K562 (cell line): ENCODE data around the gene ATL3. TPM values are rescaled to one million over a fixed set of nuclear protein-coding genes. Genes with fewer than 3 reads are reported as not detected.

Experiments
- ATAC-seq: fragments of 200-7000 bp; cut with Tn5 transposase; 3 replicates; pipeline ENCODE4 v1.9.1; 2020; ENCODE audit warnings: moderate library complexity
- BruUV-seq: library from RNA; stranded (reverse); fragments of 400-500 nt; replicated peaks from 2 replicates; lab custom pipeline; 2021; lab: Mats Ljungman, UMichigan
- CTCF ChIA-PET: fragments of 300-600 bp; formaldehyde crosslinking; extraction: SDS; loops from one replicate; lab custom pipeline; 2021; ENCODE audit warnings: low intra/inter-chr PET ratio; lab: Yijun Ruan, JAX
- POLR2A ChIA-PET: fragments of 300-600, 350-650 bp; sonication (Branson Sonifier 250); formaldehyde crosslinking; extraction: SDS; loops from one replicate; lab custom pipeline; 2021; ENCODE audit warnings: antibody characterized with exemption, inconsistent platforms; lab: Yijun Ruan, JAX
- DNase-seq, 4 experiments: peaks; one replicate each; pipeline versions ENCODE4 v3.0.0 to v3.0.0-alpha.2; 2011 to 2018; ENCODE audit warnings: low spot score in 3 of 4, mixed read lengths in 3 of 4; ENCODE audit errors: extremely low read depth in 1 of 4
- FAIRE-seq: peaks from 2 replicates; lab custom pipeline; 2011; peaks lifted over from hg19 to GRCh38; lab: Jason Lieb, UNC
- H2AFZ ChIP-seq: 2 replicates; pipeline ENCODE4 v1.6.0; 2011; ENCODE audit warnings: low read depth, low read length, control low read depth, inconsistent platforms
- H3K27ac ChIP-seq: fragments of 200-600 bp; 3 replicates; pipeline ENCODE4 v1.8.0; 2011; ENCODE audit warnings: low read depth, mild to moderate bottlenecking, control low read depth, inconsistent platforms, low read length, moderate library complexity, mixed read lengths; ENCODE audit errors: extremely low read depth
- H3K27me3 ChIP-seq, 2 experiments: fragments of 300-600 bp in 1 of 2; 2 replicates in 1 of 2; 3 replicates in 1 of 2; pipeline versions ENCODE4 v1.6.0 to v1.8.0; 2011; ENCODE audit warnings: inconsistent platforms in 2 of 2, low read length in 2 of 2, mild to moderate bottlenecking in 1 of 2, mixed read lengths in 1 of 2, moderate library complexity in 1 of 2; ENCODE audit not compliant: control insufficient read depth in 2 of 2, insufficient read depth in 2 of 2
- H3K36me3 ChIP-seq: fragments of 300-600 bp; 3 replicates; pipeline ENCODE4 v1.8.0; 2011; ENCODE audit warnings: mild to moderate bottlenecking, low read length, inconsistent platforms; ENCODE audit not compliant: control insufficient read depth, insufficient read depth
- H3K4me1 ChIP-seq, 2 experiments: fragments of 200-600 bp in 1 of 2; replicated peaks in 1 of 2; 2 replicates in 1 of 2; 3 replicates in 1 of 2; pipeline versions ENCODE4 v1.5.1 to v1.8.0; 2011; ENCODE audit warnings: inconsistent platforms in 2 of 2, low read length in 2 of 2, mild to moderate bottlenecking in 1 of 2, mixed read lengths in 1 of 2, moderate library complexity in 1 of 2; ENCODE audit not compliant: control insufficient read depth in 2 of 2, insufficient read depth in 2 of 2
- H3K4me2 ChIP-seq: 2 replicates; pipeline ENCODE4 v1.6.1; 2011; ENCODE audit warnings: low read length, control low read depth, inconsistent platforms, mixed read lengths; ENCODE audit not compliant: insufficient read depth
- H3K4me3 ChIP-seq: fragments of 200-600 bp; sonication (generic), shearing (Covaris generic); 2 replicates; pipeline ENCODE4 v1.5.1; 2016; ENCODE audit warnings: control low read depth, inconsistent platforms
- H3K79me2 ChIP-seq: fragments of 200-600 bp; 3 replicates; pipeline ENCODE4 v1.8.0; 2011; ENCODE audit warnings: low read length, inconsistent platforms; ENCODE audit not compliant: control insufficient read depth, insufficient read depth
- H3K9ac ChIP-seq, 2 experiments: 2 replicates each; pipeline versions ENCODE4 v1.6.0 to v1.6.1; 2011; ENCODE audit warnings: low read depth in 2 of 2, low read length in 2 of 2, control low read depth in 1 of 2, inconsistent platforms in 1 of 2, mild to moderate bottlenecking in 1 of 2, mixed read lengths in 1 of 2; ENCODE audit not compliant: insufficient read depth in 1 of 2
- H3K9me1 ChIP-seq: one replicate; pipeline ENCODE4 v1.6.0; 2011; ENCODE audit warnings: inconsistent platforms, mild to moderate bottlenecking, low read length, moderate library complexity; ENCODE audit not compliant: control insufficient read depth, insufficient read depth
- H3K9me3 ChIP-seq: replicated peaks from 2 replicates; pipeline ENCODE4 v1.5.1; 2011; ENCODE audit warnings: low read depth, low read length, inconsistent platforms; ENCODE audit not compliant: control insufficient read depth, insufficient read depth
- H4K20me1 ChIP-seq: replicated peaks from 2 replicates; pipeline ENCODE4 v1.6.1; 2011; ENCODE audit warnings: low read length, inconsistent platforms, mixed read lengths; ENCODE audit not compliant: control insufficient read depth, insufficient read depth
- BRF1 ChIP-seq: IDR thresholded peaks from 3 replicates; pipeline ENCODE4 v1.6.1; 2011; ENCODE audit warnings: borderline replicate concordance, mild to moderate bottlenecking; ENCODE audit not compliant: insufficient read length; ENCODE audit errors: extremely low read depth
- DMBX1 ChIP-seq: fragments of 250-450 bp; sonication (Bioruptor Pico); IDR thresholded peaks from 2 replicates; pipeline ENCODE4 v1.8.0; 2022; ENCODE audit warnings: inconsistent platforms, mild to moderate bottlenecking, moderate library complexity, borderline replicate concordance
- HDAC3 ChIP-seq: fragments of 450-650 bp; IDR thresholded peaks from 2 replicates; pipeline ENCODE4 v1.6.1; 2018; ENCODE audit warnings: borderline replicate concordance, mild to moderate bottlenecking, moderate library complexity; ENCODE audit not compliant: partially characterized antibody
- MEIS2 ChIP-seq: fragments of 450-650 bp; IDR thresholded peaks from 2 replicates; pipeline ENCODE4 v1.6.1; 2014; ENCODE audit warnings: mild to moderate bottlenecking; ENCODE audit not compliant: partially characterized antibody
- NFE2L1 ChIP-seq: fragments of 450-650 bp; IDR thresholded peaks from 2 replicates; pipeline ENCODE4 v1.6.1; 2016; ENCODE audit warnings: missing genetic modification characterization, low read depth, mild to moderate bottlenecking, missing compliant biosample characterization, moderate library complexity, borderline replicate concordance
- SRF ChIP-seq, 2 experiments: fragments of 250-450, 450-650 bp in 1 of 2; sonication (Bioruptor Pico) in 1 of 2; sonication (generic) in 1 of 2; formaldehyde crosslinking; IDR thresholded peaks; 2 replicates each; pipeline versions ENCODE4 v1.5.0 to v1.5.1; 2020 to 2022; ENCODE audit warnings: mild to moderate bottlenecking in 1 of 2, missing genetic modification reagents in 1 of 2
- WGBS: fragments of 100-300 bp; shearing (Covaris generic); methylation state at CpG from one replicate; pipeline ENCODE4 v1.1.6; 2016; ENCODE audit warnings: low coverage, mixed read lengths; ENCODE audit not compliant: insufficient coverage; ENCODE audit errors: missing lambda C conversion rate; 5-methylcytosine and 5-hydroxymethylcytosine counted together
- in situ Hi-C: fragments of 300-500 bp; cut with MboI; formaldehyde crosslinking; loops from 4 replicates; pipeline ENCODE4 v1.15.0; 2018; ENCODE audit warnings: inconsistent platforms, mixed read lengths
- intact Hi-C: fragments of 100-400 bp; cut with micrococcal nuclease; formaldehyde crosslinking; loops from 2 replicates; pipeline ENCODE4 v1.14.2; 2022
- polyA plus RNA-seq, 8 experiments: library from polyadenylated mRNA; depleted of rRNA in 4 of 8; stranded (reverse) in 5 of 8; unstranded in 3 of 8; fragments of >200 nt; fragmentation: Nextera tagmentation in 2 of 8; fragmentation: Illumina TruSeq in 1 of 8; extraction: Ambion mirVana in 2 of 8; extraction: Trizol in 1 of 8; gene quantifications; 2 replicates each; pipeline versions ENCODE4 v1.2.1 to v1.2.3, GENCODE V29; 2011 to 2014; ENCODE audit warnings: inconsistent platforms in 1 of 8, missing spikeins in 1 of 8
- total RNA-seq, 7 experiments: library from RNA; depleted of rRNA in 6 of 7; stranded (reverse); fragments of >200 nt in 6 of 7; fragmentation: Illumina TruSeq in 2 of 7; extraction: Trizol in 2 of 7; gene quantifications; 2 replicates each; pipeline versions ENCODE4 v1.2.1 to v1.2.3, GENCODE V29; 2011 to 2021; ENCODE audit warnings: low replicate concordance in 1 of 7

Gene ATL3
- total and polyA plus RNA-seq, 9 of the 15 experiments (the other 6 are each of a cell fraction or from before 2014, with no cell fraction given): 18.2 to 39.8 (median 23.9) TPM

GRCh38 chr11:63629426-63629825, 41.8 kb downstream of the ATL3 start:
- H3K27me3 ChIP-seq: no peaks in the 10 kb centered on the region
- peaks cover 47% of the 10 kb centered on the region for H3K36me3 ChIP-seq
- BruUV-seq: no TSS peak
- intact Hi-C loops (no loop called here), in situ Hi-C loops (no loop called here)
- H4K20me1 ChIP-seq: no peaks in the 10 kb centered on the region
- ATAC-seq (no peak), FAIRE-seq (no peak), DNase-seq (no peak)
- 100% methylated on average over 3 of the region's 3 CpGs for WGBS
- no peak overlapping the region for H3K4me3 ChIP-seq
- H3K9me1 ChIP-seq: no peaks in the 10 kb centered on the region
- TF ChIP-seq NFE2L1 (tag) (no peak), BRF1 (no peak), MEIS2 (no peak), HDAC3 (no peak), SRF (CRISPR knock-in tag; IDR thresholded peaks at IDR 0.05) (no peak), DMBX1 (CRISPR knock-in tag) (no peak)
- no peak overlapping the region for H2AFZ ChIP-seq
- ChIA-PET CTCF (interaction anchor here (0.6 kb wide), 1 partner anchor 150 kb away, joined by 4 read pairs; no protein-coding TSS in a partner anchor), POLR2A (interaction anchor here (0.9 to 1.3 kb wide), 2 partner anchors 16 to 49 kb away, joined by 3 read pairs; no protein-coding TSS in a partner anchor)
- peaks cover 4 to 6% of the 10 kb centered on the region in 2 experiments; a peak in 3 of 5 replicates for H3K4me1 ChIP-seq
- no peak overlapping the region for H3K27ac ChIP-seq
- H3K79me2 ChIP-seq: no peaks in the 10 kb centered on the region
- H3K4me2 ChIP-seq: no peak overlapping the region
- no peak overlapping the region for H3K9ac ChIP-seq
- no peaks in the 10 kb centered on the region for H3K9me3 ChIP-seq
